Fibroblast of skin of right quadriceps (primary cell): ENCODE measurements around the gene TSPAN31.
"Not testable (repeated sequence)": the region's sequence is repeated elsewhere in the genome, so short reads cannot be mapped to it uniquely, and the experiment has no call there.

Source experiments
- DNase-seq: peaks from one replicate; pipeline ENCODE4 v3.0.0-alpha.2; 2013

TSPAN31 gene

GRCh38 chr12:57744777-57745484 is at the start of gene TSPAN31:
Gene TSPAN31 (plus strand): TSS chr12:57745039. CDS start chr12:57745155, 116 bp downstream.
- DNase-seq, result peak; percentile 99

- no peak for DNase-seq
These were observed 48.9 kb upstream of the TSPAN31 start for GRCh38 chr12:57695770-57696432.

GRCh38 chr12:57697076-57697475 is 47.8 kb upstream of the TSPAN31 start:
- no peak for DNase-seq

GRCh38 chr12:57698414-57698813 is 46.4 kb upstream of the TSPAN31 start:
- DNase-seq, result no peak

- no peak for DNase-seq
These were observed 44.5 kb upstream of the TSPAN31 start for GRCh38 chr12:57700317-57700716.

- DNase-seq, result no peak
These were observed 37.6 kb upstream of the TSPAN31 start for GRCh38 chr12:57707250-57707649.

GRCh38 chr12:57708296-57708695 is 36.5 kb upstream of the TSPAN31 start:
- DNase-seq, result no peak

- DNase-seq, result no peak
These were observed 32.1 kb upstream of the TSPAN31 start for GRCh38 chr12:57712701-57713100.

- DNase-seq, result no peak
These were observed 31.6 kb upstream of the TSPAN31 start for GRCh38 chr12:57713209-57713608.

GRCh38 chr12:57715036-57715748 is 29.6 kb upstream of the TSPAN31 start:
- DNase-seq, result not testable (repeated sequence)

GRCh38 chr12:57715786-57716185 is 29.1 kb upstream of the TSPAN31 start:
- DNase-seq, result no peak

GRCh38 chr12:57716305-57716704 is 28.5 kb upstream of the TSPAN31 start:
- no peak for DNase-seq

- no peak for DNase-seq
These were observed 27.7 kb upstream of the TSPAN31 start for GRCh38 chr12:57717131-57717530.

- DNase-seq, result no peak
These were observed 26.8 kb upstream of the TSPAN31 start for GRCh38 chr12:57717846-57718640.

GRCh38 chr12:57718641-57719528 is 26.0 kb upstream of the TSPAN31 start:
- DNase-seq, result no peak

GRCh38 chr12:57719777-57720605 is 24.8 kb upstream of the TSPAN31 start:
- no peak for DNase-seq

- no peak for DNase-seq
These were observed 23.9 kb upstream of the TSPAN31 start for GRCh38 chr12:57720606-57721595.

- DNase-seq, result not testable (repeated sequence)
These were observed 22.8 kb upstream of the TSPAN31 start for GRCh38 chr12:57721846-57722608.
